K562 (cell line): ENCODE results near the gene SRP72. TPM values are rescaled to one million over a fixed set of nuclear protein-coding genes. Genes with fewer than 3 reads are reported as not detected.

Source experiments
- ADNP ChIP-seq: fragments of 200-800 bp; sonication (Bioruptor generic); IDR thresholded peaks from 2 replicates; pipeline ENCODE4 v1.6.1; 2016; ENCODE audit warnings: missing genetic modification characterization, missing compliant biosample characterization
- CREB1 ChIP-seq, 2 experiments: sonication (generic) in 1 of 2; formaldehyde crosslinking in 1 of 2; IDR thresholded peaks; 2 replicates each; pipeline versions ENCODE4 v1.6.1 to v1.8.0; 2012 to 2022; ENCODE audit warnings: inconsistent platforms in 1 of 2, mild to moderate bottlenecking in 1 of 2, missing genetic modification reagents in 1 of 2, moderate library complexity in 1 of 2
- FOXA1 ChIP-seq: fragments of 450-650 bp; IDR thresholded peaks from 2 replicates; pipeline ENCODE4 v1.6.1; 2016; ENCODE audit warnings: mild to moderate bottlenecking, borderline replicate concordance
- FOXA3 ChIP-seq, 2 experiments: fragments of 450-650 bp in 1 of 2; sonication (generic) in 1 of 2; formaldehyde crosslinking; IDR thresholded peaks in 1 of 2; conservative IDR thresholded peaks in 1 of 2; 2 replicates each; pipeline versions ENCODE4 v1.4.0 to v1.8.0; 2020 to 2022; ENCODE audit warnings: mild to moderate bottlenecking in 2 of 2, missing genetic modification reagents in 1 of 2
- FOXP1 ChIP-seq: sonication (generic); formaldehyde crosslinking; IDR thresholded peaks from 2 replicates; pipeline ENCODE4 v1.8.0; 2022; ENCODE audit warnings: mild to moderate bottlenecking, missing genetic modification reagents
- HIVEP1 ChIP-seq: fragments of 250-450 bp; sonication (Bioruptor Pico); IDR thresholded peaks from 2 replicates; pipeline ENCODE4 v1.4.0; 2020; ENCODE audit warnings: mild to moderate bottlenecking
- MCM5 ChIP-seq: fragments of 450-650 bp; IDR thresholded peaks from 2 replicates; pipeline ENCODE4 v1.6.1; 2016; ENCODE audit warnings: low read depth
- PTTG1 ChIP-seq: fragments of 450-650 bp; IDR thresholded peaks from 2 replicates; pipeline ENCODE4 v1.6.1; 2016; ENCODE audit warnings: low read depth, mild to moderate bottlenecking, missing genetic modification characterization, missing compliant biosample characterization
- SAFB2 ChIP-seq: fragments of 200-400 bp; formaldehyde crosslinking; IDR thresholded peaks from 2 replicates; pipeline ENCODE4 v1.6.1; 2018; ENCODE audit warnings: borderline replicate concordance, low read length, low read depth, moderate library complexity; ENCODE audit not compliant: severe bottlenecking
- SMAD4 ChIP-seq: fragments of 250-450 bp; sonication (Bioruptor Pico); conservative IDR thresholded peaks from 2 replicates; pipeline ENCODE4 v1.8.0; 2021; ENCODE audit warnings: inconsistent platforms, mild to moderate bottlenecking, moderate library complexity
- SMC3 ChIP-seq: conservative IDR thresholded peaks from 2 replicates; pipeline ENCODE4 v1.6.1; 2011; ENCODE audit warnings: low read depth, low read length, improper control_type of control experiment; ENCODE audit not compliant: insufficient read depth
- ZBTB1 ChIP-seq: sonication (generic); formaldehyde crosslinking; IDR thresholded peaks from 2 replicates; pipeline ENCODE4 v1.8.1; 2023; ENCODE audit warnings: missing genetic modification reagents, low read depth, mild to moderate bottlenecking, borderline replicate concordance
- ZFP30 ChIP-seq: fragments of 250-450 bp; sonication (Bioruptor Pico); IDR thresholded peaks from 2 replicates; pipeline ENCODE4 v1.8.0; 2022; ENCODE audit warnings: moderate library complexity, mild to moderate bottlenecking, inconsistent platforms, borderline replicate concordance
- ZNF785 ChIP-seq: fragments of 250-450 bp; sonication (Bioruptor Pico); IDR thresholded peaks from 2 replicates; pipeline ENCODE4 v1.4.0; 2020; ENCODE audit warnings: mild to moderate bottlenecking
- ZNF79 ChIP-seq: fragments of 250-450 bp; sonication (Bioruptor Pico); IDR thresholded peaks from 2 replicates; pipeline ENCODE4 v1.4.0; 2020; ENCODE audit warnings: low read depth, mild to moderate bottlenecking, moderate library complexity
- ZZZ3 ChIP-seq: fragments of 450-650 bp; IDR thresholded peaks from 2 replicates; pipeline ENCODE4 v1.6.1; 2016; ENCODE audit warnings: antibody characterized with exemption, mild to moderate bottlenecking, moderate library complexity
- polyA plus RNA-seq, 8 experiments: library from polyadenylated mRNA; depleted of rRNA in 4 of 8; stranded (reverse) in 5 of 8; unstranded in 3 of 8; fragments of >200 nt; fragmentation: Nextera tagmentation in 2 of 8; fragmentation: Illumina TruSeq in 1 of 8; extraction: Ambion mirVana in 2 of 8; extraction: Trizol in 1 of 8; gene quantifications; 2 replicates each; pipeline versions ENCODE4 v1.2.1 to v1.2.3, GENCODE V29; 2011 to 2014; ENCODE audit warnings: inconsistent platforms in 1 of 8, missing spikeins in 1 of 8
- total RNA-seq, 7 experiments: library from RNA; depleted of rRNA in 6 of 7; stranded (reverse); fragments of >200 nt in 6 of 7; fragmentation: Illumina TruSeq in 2 of 7; extraction: Trizol in 2 of 7; gene quantifications; 2 replicates each; pipeline versions ENCODE4 v1.2.1 to v1.2.3, GENCODE V29; 2011 to 2021; ENCODE audit warnings: low replicate concordance in 1 of 7
- TF ChIP-seq, protein P1 (sequence below): fragments of 250-450 bp; sonication (Bioruptor Pico); IDR thresholded peaks from 2 replicates; pipeline ENCODE4 v1.8.0; 2022; ENCODE audit warnings: inconsistent platforms, mild to moderate bottlenecking, moderate library complexity, borderline replicate concordance
- TF ChIP-seq, protein P2 (sequence below): sonication (generic); formaldehyde crosslinking; IDR thresholded peaks from 2 replicates; pipeline ENCODE4 v1.8.1; 2022; ENCODE audit warnings: missing genetic modification reagents
- TF ChIP-seq, protein P3 (sequence below): IDR thresholded peaks from 2 replicates; pipeline ENCODE4 v1.6.1; 2011; ENCODE audit warnings: borderline replicate concordance, low read depth, mild to moderate bottlenecking, moderate library complexity, low read length; ENCODE audit not compliant: insufficient read depth, poor library complexity, severe bottlenecking
- TF ChIP-seq, protein P4 (sequence below): fragments of 450-650 bp; IDR thresholded peaks from 2 replicates; pipeline ENCODE4 v1.7.1; 2018; ENCODE audit warnings: mild to moderate bottlenecking, low read depth; ENCODE audit not compliant: partially characterized antibody

SRP72 gene
- total and polyA plus RNA-seq, 9 of the 15 experiments (the other 6 are each of a cell fraction or from before 2014, with no cell fraction given), result 124 to 341 (median 202) TPM

DNA sequence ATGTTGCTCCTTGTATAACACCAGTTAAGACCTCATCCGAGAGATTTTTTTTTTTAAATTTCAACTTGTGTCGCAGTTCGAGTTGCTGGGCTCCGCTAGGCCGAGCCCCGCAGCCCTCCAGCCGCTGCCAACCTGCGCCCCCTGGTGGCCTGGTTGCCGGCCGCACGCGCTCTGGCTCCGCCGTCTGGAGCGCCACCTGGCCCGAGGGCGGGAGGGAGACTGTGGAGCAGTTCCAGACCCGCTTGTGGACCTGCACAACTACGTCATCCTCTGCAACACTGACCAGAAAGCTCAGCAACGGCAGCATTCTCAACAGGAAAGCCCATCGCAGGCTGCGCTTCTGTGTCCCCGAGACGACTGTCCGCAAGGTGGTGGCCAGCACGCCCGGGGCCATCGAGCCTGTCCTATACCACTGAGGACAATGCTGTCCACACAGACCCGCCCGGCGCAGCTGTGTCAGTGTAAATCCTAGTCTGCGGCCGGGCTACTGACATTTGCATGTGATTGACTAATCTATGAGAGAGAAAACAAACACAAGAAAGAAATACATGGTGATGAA lies 77.2 kb downstream of the SRP72 start (continued):
- TF ChIP-seq, protein P1, sequence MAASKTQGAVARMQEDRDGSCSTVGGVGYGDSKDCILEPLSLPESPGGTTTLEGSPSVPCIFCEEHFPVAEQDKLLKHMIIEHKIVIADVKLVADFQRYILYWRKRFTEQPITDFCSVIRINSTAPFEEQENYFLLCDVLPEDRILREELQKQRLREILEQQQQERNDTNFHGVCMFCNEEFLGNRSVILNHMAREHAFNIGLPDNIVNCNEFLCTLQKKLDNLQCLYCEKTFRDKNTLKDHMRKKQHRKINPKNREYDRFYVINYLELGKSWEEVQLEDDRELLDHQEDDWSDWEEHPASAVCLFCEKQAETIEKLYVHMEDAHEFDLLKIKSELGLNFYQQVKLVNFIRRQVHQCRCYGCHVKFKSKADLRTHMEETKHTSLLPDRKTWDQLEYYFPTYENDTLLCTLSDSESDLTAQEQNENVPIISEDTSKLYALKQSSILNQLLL (CRISPR knock-in tag), result no peak
- no peak for TF ChIP-seq ADNP (tag)
- no peak for TF ChIP-seq HIVEP1 (CRISPR knock-in tag)
- TF ChIP-seq, protein P2, sequence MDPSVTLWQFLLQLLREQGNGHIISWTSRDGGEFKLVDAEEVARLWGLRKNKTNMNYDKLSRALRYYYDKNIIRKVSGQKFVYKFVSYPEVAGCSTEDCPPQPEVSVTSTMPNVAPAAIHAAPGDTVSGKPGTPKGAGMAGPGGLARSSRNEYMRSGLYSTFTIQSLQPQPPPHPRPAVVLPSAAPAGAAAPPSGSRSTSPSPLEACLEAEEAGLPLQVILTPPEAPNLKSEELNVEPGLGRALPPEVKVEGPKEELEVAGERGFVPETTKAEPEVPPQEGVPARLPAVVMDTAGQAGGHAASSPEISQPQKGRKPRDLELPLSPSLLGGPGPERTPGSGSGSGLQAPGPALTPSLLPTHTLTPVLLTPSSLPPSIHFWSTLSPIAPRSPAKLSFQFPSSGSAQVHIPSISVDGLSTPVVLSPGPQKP, result no peak
- peak; percentile 96 for TF ChIP-seq SMC3
- TF ChIP-seq SAFB2, result no peak
- peak; percentile 89 for TF ChIP-seq FOXP1
- TF ChIP-seq, protein P3, sequence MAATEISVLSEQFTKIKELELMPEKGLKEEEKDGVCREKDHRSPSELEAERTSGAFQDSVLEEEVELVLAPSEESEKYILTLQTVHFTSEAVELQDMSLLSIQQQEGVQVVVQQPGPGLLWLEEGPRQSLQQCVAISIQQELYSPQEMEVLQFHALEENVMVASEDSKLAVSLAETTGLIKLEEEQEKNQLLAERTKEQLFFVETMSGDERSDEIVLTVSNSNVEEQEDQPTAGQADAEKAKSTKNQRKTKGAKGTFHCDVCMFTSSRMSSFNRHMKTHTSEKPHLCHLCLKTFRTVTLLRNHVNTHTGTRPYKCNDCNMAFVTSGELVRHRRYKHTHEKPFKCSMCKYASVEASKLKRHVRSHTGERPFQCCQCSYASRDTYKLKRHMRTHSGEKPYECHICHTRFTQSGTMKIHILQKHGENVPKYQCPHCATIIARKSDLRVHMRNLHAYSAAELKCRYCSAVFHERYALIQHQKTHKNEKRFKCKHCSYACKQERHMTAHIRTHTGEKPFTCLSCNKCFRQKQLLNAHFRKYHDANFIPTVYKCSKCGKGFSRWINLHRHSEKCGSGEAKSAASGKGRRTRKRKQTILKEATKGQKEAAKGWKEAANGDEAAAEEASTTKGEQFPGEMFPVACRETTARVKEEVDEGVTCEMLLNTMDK, result peak; percentile 83
- no peak for TF ChIP-seq ZZZ3
- no peak for TF ChIP-seq ZNF79 (CRISPR knock-in tag)
- TF ChIP-seq PTTG1 (tag), result no peak
- TF ChIP-seq SMAD4, result peak; percentile 86
- TF ChIP-seq CREB1 (IDR thresholded peaks at IDR 0.05), result peak; percentile 55
- peak; percentile 85 for TF ChIP-seq CREB1 (CRISPR knock-in tag; IDR thresholded peaks at IDR 0.05)
- no peak for TF ChIP-seq ZBTB1
- no peak for TF ChIP-seq MCM5
- TF ChIP-seq ZFP30 (CRISPR knock-in tag), result no peak
- TF ChIP-seq FOXA3 (CRISPR knock-in tag; conservative IDR thresholded peaks at IDR 0.05 in 1 of 2, IDR thresholded peaks at IDR 0.05 in 1 of 2), result peak in 1 of 2 experiments; percentile 43; a peak in 1 of 4 replicates
- TF ChIP-seq ZNF785 (CRISPR knock-in tag), result no peak
- TF ChIP-seq, protein P4, sequence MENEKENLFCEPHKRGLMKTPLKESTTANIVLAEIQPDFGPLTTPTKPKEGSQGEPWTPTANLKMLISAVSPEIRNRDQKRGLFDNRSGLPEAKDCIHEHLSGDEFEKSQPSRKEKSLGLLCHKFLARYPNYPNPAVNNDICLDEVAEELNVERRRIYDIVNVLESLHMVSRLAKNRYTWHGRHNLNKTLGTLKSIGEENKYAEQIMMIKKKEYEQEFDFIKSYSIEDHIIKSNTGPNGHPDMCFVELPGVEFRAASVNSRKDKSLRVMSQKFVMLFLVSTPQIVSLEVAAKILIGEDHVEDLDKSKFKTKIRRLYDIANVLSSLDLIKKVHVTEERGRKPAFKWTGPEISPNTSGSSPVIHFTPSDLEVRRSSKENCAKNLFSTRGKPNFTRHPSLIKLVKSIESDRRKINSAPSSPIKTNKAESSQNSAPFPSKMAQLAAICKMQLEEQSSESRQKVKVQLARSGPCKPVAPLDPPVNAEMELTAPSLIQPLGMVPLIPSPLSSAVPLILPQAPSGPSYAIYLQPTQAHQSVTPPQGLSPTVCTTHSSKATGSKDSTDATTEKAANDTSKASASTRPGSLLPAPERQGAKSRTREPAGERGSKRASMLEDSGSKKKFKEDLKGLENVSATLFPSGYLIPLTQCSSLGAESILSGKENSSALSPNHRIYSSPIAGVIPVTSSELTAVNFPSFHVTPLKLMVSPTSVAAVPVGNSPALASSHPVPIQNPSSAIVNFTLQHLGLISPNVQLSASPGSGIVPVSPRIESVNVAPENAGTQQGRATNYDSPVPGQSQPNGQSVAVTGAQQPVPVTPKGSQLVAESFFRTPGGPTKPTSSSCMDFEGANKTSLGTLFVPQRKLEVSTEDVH, result no peak
- no peak for TF ChIP-seq FOXA1
